Measurements from ENCODE around the gene DNPH1. TPM values are rescaled to one million over a fixed set of nuclear protein-coding genes. Genes with fewer than 3 reads are reported as not detected.

DNPH1 gene
- total RNA-seq, 1 experiment from 2014 or later = 47.0 TPM

DNA sequence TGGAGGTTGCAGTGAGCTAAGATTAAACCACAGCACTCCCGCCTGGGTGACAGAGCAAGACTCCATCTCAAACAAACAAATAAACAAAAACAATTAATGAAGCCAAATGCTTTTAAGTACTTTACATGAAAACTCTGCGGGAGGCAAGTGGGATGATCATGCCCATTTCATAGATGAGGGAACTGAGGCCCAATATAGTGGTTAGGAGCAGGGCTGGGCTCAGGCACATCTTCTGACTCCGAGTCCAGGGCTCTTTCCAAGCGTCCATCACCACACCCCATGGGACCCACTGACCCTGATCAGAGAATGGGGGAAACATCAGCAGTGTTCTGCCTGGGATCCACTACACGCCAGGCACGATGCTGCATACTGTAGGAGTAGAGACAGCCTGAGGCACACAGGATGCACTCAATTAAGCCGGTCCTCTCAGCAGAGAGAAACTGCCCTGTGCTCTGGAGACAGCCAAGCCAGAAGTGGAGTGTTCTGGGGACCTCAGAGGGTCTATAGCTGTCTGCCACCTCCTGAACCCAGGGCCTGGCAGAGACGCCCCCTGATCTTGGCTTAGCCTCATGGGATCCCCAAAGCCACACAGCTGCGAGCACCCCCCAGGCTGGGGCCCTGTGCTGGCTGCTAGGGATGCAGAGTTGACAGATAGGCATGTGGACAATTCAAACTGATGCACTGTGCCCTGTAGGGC is 27.5 kb upstream of the DNPH1 start:
- Histone ChIP-seq H4K91ac (ENCODE audit: insufficient read length, low read depth, low read length) (no peak overlapping the region), H2BK5ac (ENCODE audit: insufficient read length, low read length) (no peak overlapping the region), H2AFZ (ENCODE audit: low read length) (no peak overlapping the region), H3T11ph (ENCODE audit: low read length) (no peak overlapping the region), H4K20me1 (ENCODE audit: control insufficient read depth, insufficient read depth, insufficient read length) (no peaks in the 10 kb centered on the region), H2AK5ac (ENCODE audit: insufficient read length, low read length) (no peak overlapping the region), H3K79me1 (ENCODE audit: insufficient read depth, low read depth, low read length, poor library complexity, severe bottlenecking) (no peaks in the 10 kb centered on the region), H2BK15ac (ENCODE audit: low read depth, low read length) (no peak overlapping the region), H2BK12ac (ENCODE audit: insufficient read length, low read depth, low read length) (no peak overlapping the region), H3K27ac (ENCODE audit: insufficient read length, low read depth, low read length) (no peak overlapping the region), H2BK120ac (ENCODE audit: low read depth, low read length, poor library complexity, severe bottlenecking) (no peak overlapping the region), H3K27me3 (ENCODE audit: insufficient read depth, low read length) (no peaks in the 10 kb centered on the region), H3K23ac (ENCODE audit: insufficient read length, low read depth, low read length) (no peak overlapping the region), H4K5ac (ENCODE audit: insufficient read length, low read depth, low read length) (no peak overlapping the region), H4K8ac (replicated peaks; ENCODE audit: insufficient read length, low read depth, low read length) (no peak overlapping the region), H3K18ac (ENCODE audit: insufficient read length, low read depth, low read length) (no peak overlapping the region), H3K23me2 (ENCODE audit: insufficient read length, low read depth, low read length, poor library complexity, severe bottlenecking) (no peaks in the 10 kb centered on the region), H3K56ac (ENCODE audit: insufficient read length, low read depth, low read length) (no peak overlapping the region), H3K9me3 (ENCODE audit: control insufficient read depth, low read depth, low read length) (no peaks in the 10 kb centered on the region), H2BK20ac (ENCODE audit: low read depth, low read length, poor library complexity, severe bottlenecking) (no peak overlapping the region), H3K4me1 (ENCODE audit: insufficient read depth, low read length) (no peaks in the 10 kb centered on the region), H3K4me2 (ENCODE audit: insufficient read depth, insufficient read length, low read length) (no peak overlapping the region), H3K14ac (ENCODE audit: insufficient read depth, low read length) (no peak overlapping the region), H3K79me2 (ENCODE audit: insufficient read depth, low read length) (no peaks in the 10 kb centered on the region), H3K9ac (ENCODE audit: extremely low read depth, insufficient read length, low read length) (no peak overlapping the region), H3K4ac (ENCODE audit: low read depth, low read length) (no peak overlapping the region)
- Mint-ChIP-seq H3K27ac (no peak overlapping the region), H3K9me3 (no peaks in the 10 kb centered on the region; a peak in 1 of 5 replicates), H3K36me3 (ENCODE audit: insufficient read depth in 1 of 3, low read depth in 3 of 3) (peaks cover 0 to under 1% (median 0%) of the 10 kb centered on the region in 3 experiments; a peak in 1 of 7 replicates), H3K4me3 (no peak overlapping the region), H3K4me1 (peaks cover 7 to 10% of the 10 kb centered on the region in 2 experiments), H3K27me3 (ENCODE audit: low read depth) (peaks cover 5% of the 10 kb centered on the region)
- TF ChIP-seq, protein P1, sequence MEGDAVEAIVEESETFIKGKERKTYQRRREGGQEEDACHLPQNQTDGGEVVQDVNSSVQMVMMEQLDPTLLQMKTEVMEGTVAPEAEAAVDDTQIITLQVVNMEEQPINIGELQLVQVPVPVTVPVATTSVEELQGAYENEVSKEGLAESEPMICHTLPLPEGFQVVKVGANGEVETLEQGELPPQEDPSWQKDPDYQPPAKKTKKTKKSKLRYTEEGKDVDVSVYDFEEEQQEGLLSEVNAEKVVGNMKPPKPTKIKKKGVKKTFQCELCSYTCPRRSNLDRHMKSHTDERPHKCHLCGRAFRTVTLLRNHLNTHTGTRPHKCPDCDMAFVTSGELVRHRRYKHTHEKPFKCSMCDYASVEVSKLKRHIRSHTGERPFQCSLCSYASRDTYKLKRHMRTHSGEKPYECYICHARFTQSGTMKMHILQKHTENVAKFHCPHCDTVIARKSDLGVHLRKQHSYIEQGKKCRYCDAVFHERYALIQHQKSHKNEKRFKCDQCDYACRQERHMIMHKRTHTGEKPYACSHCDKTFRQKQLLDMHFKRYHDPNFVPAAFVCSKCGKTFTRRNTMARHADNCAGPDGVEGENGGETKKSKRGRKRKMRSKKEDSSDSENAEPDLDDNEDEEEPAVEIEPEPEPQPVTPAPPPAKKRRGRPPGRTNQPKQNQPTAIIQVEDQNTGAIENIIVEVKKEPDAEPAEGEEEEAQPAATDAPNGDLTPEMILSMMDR (conservative IDR thresholded peaks at IDR 0.05) = no peak
- no CpG with 5 or more reads among the region's 9 CpGs for WGBS (ENCODE audit: extremely low coverage, insufficient read length, low lambda C conversion rate)
- DNase-seq = no peak
